ENCODE data around the gene IMP3.
A peak's percentile ranks its signal among the peaks of the same experiment; 100 is the strongest.

The IMP3 gene

DNA sequence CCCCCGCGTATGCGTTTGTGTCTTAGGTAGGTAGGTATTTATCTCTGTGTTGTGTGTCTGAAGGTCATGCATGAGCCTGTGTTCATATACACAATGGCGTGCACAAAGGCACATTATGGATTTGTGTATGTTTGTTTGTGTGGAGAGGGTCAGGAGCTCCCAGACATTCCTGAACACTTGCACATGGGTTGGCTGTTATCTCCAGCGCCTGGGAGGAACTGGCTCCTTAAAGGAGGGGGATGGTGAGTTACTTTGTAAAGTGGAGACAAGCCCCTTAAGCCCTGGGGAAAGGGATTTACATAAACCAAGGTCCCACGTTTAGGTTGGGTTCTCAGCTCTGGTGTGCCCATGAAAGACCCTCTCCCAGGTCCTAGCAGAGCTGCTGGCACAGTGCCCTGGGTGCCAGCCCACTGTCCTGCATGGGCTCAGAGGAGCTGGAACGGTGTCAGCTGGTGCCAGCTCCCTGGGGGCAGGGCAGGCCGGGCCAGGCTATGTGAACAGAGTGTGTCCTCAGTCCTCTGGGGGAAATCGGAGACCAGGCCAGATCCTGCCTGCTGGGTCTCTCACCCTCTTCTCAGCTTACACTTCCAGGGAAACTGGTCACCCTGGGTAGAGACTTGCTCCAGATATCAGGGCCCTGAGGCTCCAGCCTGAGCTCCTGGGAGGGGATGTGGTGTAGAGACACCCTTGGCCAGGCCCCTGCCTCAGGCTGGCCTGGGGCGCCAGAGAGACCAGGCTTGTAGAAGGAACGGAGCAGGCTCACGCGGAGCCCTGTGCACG is 32.8 kb upstream of the IMP3 start:
- DNase-seq, result no peak

- DNase-seq, result no peak
Measured at GRCh38 chr15:75671730-75672602, 31.9 kb upstream of the IMP3 start.

GRCh38 chr15:75669879-75670212 is 29.8 kb upstream of the IMP3 start:
- DNase-seq, result no peak

- DNase-seq, result no peak
Measured at GRCh38 chr15:75669191-75669878, 29.3 kb upstream of the IMP3 start.

DNA sequence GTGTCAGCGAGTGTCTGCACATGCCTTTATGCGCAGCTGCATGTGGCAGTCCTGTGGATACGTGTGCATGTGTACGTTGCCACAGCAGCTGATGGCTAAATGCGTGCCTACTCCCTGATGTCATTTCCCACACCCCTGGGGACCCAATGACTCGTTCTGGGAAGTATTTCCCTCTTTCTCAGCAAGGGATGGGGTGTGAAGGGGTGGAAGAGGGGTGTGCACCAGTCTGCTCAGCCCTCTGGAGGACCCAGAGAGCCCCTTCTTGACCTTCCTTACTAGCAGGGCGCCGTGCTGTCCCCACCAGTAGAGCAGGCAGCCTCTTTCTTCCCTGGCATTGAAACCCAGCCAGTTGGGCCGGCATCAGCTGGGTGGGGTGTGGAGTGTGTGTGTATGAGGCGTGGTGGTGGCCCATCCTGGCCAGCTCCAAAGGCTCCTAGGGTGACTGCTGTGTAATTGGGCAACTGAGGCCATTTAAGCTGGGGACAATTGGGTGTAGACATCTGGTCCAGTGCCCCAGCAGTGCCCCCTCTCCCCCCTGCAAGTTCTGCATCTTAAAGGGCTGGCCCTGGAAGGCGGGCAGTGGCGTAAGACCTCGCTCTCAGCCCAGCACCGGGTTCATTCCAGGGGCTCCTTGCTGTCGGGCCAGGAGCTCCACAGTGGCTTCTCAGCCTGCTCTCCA is 26.9 kb upstream of the IMP3 start:
- no peak for DNase-seq

DNA sequence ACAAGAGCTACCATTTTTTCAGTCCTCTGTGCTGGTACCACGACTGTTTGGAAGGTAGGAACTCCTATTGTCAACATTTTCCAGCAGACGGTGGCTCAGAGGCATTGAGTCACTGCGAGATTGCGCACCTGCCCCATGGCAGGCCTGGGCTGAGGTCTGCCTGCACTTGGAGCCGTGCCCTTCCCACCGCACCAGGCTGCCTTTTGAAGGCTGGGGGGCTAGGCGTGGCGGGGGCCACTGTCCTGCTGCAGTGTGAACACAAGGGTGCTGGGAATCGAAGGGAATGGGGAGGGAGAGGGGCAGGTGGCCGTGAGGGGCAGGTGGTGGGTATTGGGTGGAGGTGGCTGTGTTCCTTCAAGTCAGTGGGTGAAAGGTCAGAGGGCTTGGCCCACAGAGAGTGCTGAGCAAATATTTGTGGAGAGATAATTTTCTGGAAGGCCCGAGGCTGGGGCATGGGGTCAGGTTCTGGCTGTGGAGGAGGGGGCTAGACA is 24.0 kb upstream of the IMP3 start:
- no peak for DNase-seq

GRCh38 chr15:75662823-75663519 is 22.9 kb upstream of the IMP3 start:
- no peak for DNase-seq

DNA sequence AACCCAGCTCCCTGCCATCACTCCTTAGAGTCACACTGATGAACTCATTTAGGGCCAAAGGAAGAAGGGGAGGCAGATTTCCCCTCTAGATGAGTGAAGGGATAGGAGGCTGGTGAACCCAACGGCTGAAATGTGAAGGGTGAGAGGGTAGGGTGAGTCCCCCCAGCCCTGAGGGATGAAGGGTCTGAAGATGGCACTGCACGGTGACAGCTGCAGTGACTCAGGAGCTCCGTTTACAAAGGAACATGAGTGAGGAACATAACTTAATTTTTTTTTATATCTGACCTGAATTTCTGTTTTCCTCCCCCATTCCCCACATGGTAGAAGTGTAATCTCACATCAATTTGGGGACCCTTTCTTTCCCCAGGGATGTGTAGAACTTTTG is 21.7 kb upstream of the IMP3 start:
- DNase-seq, result no peak

DNA sequence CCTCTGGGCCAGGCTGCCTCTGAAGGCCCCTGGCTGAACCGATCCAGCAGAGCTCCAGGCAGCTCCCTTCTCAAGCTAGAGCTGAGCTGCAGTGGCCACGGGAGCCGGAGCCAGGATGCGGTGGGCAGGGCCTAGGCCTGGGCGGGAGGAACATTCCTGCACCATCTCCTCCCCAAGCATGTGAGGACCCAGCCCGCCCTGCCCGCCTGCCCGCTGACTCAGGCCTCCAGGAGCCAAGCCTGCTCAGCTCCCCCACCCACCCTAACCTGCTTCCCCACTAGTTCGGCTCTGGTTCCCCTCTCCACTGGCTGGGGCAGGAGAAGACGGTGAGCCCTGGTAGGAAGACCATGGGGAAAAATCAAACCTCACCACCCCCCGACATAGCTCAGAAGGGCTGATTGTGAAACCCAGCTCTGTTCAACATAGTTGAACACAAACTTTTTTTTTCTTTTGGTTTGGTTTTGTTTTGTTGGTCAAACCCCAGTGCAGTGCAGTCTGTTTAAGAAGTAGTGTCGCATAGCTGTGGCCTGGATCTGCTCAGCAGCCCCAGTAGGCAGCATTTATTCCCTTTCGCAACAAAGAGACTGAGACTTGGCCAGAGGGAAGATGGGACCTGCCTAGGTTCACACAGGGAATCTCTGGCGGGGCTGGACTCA is 21.2 kb upstream of the IMP3 start:
- DNase-seq, result no peak

- DNase-seq, result peak; percentile 19
Measured at GRCh38 chr15:75659928-75660645, 20.1 kb upstream of the IMP3 start.

DNA sequence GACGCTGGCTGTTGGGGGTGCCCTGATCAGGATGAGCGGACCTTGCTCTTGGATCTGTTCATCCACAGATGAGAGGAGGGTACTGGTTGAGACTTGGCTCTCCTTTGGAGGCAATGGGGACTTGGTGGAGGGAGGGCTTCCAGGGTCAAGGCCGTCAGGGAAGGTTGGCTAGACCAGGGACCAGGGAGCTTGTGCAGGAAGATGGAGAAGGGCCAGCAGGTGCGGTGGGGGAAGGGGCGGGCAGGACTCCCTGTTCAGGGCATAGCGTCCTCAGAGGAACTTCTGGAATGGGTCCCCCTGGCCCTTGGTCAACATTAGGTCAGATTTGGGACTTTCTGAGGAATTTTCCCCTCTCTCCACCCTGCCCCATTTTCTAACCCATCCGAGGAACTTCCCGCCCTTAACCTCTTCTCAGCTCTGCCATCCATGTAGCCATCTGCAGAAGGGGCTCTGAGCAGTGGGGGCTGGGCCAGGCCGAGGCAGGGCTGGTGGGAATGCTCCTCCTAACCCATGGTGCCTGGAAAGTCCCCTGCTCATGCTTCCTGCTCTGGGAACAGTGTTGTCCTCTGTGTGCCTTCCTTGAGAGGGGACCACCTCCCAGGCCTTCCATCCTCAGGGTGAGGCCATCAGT is 19.2 kb upstream of the IMP3 start:
- DNase-seq, result no peak

DNA sequence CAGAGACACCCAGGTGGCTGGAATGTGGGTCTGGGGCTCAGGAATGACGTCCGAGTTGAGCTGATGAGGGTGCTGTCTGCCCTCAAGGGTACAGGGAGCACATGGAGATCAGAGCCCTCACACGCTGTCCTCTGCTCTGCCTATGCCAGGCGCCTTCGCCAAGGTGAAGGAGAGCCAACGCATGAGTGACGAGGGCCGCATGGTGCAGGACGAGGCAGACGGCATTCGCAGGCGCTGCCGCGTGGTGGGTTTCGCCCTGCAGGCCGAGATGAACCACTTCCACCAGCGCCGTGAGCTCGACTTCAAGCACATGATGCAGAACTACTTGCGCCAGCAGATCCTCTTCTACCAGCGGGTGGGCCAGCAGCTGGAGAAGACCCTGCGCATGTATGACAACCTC is 16.8 kb upstream of the IMP3 start:
- no peak for DNase-seq

GRCh38 chr15:75656331-75656730 is 16.3 kb upstream of the IMP3 start:
- DNase-seq, result no peak

GRCh38 chr15:75655931-75656330 is 15.9 kb upstream of the IMP3 start:
- peak; percentile 50 for DNase-seq

GRCh38 chr15:75654201-75654907 is 14.3 kb upstream of the IMP3 start:
- DNase-seq, result no peak

DNA sequence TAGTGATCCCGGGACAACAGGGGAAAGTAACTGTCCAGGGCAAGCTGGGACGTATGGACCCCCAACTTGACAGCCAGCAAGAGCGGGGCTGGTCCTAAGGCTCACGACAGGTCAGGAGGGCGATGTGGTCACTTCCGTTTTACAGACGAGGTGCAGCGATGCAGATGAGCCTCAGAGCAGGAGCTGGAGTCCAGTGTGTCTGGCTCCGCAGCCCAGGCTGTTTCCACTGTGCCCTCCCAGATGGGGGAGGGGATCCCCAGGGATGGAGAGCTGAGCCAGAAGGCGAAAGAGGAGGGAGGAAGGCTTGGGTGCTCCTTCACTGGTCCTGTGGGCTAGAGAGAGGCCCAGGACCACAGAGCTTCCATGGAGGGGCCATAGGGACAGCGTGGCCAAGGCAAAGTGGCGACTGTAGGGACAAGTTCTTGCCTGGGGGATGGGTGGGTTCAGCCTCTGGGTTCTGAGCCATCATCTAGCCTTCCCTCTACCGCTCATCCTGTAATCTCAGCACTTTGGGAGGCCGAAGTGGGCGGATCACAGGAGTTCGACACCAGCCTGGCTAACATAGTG is 13.4 kb upstream of the IMP3 start:
- no peak for DNase-seq

DNA sequence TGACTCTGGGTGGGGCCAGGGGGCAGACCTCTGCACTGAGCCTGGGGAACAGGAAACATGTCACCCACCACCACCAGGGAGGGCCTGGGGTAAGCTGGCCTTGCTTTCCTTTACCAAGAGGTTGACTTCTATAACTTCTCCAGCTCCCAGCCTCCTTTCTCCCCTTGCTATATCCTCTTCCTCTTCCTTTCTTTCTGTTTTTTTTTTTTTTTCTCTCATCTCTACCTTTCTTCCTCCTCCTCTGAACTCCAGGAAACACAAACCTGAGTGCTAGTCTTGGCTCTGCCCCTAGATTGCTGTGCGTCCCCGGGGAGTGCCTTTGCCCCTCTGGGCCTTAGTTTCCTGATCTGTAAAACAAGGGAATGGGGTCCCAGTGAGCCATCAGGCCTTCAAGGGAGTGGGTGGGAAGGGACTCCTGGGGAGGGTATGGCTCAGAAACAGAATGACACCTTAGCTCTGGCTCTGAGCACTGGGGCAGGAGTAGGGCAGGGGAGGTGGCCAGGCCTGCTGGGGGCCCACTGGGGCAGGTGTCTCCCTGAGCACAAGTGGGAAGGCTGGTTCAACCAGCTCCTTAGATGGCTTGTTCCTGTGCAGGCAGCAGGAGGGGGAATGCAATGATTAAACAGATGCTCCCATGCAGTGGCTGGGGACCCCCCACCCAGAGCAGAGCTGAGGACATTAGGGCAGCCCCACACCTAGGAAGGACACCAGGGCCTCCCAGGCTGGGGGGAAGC is 12.0 kb upstream of the IMP3 start:
- no peak for DNase-seq

DNA sequence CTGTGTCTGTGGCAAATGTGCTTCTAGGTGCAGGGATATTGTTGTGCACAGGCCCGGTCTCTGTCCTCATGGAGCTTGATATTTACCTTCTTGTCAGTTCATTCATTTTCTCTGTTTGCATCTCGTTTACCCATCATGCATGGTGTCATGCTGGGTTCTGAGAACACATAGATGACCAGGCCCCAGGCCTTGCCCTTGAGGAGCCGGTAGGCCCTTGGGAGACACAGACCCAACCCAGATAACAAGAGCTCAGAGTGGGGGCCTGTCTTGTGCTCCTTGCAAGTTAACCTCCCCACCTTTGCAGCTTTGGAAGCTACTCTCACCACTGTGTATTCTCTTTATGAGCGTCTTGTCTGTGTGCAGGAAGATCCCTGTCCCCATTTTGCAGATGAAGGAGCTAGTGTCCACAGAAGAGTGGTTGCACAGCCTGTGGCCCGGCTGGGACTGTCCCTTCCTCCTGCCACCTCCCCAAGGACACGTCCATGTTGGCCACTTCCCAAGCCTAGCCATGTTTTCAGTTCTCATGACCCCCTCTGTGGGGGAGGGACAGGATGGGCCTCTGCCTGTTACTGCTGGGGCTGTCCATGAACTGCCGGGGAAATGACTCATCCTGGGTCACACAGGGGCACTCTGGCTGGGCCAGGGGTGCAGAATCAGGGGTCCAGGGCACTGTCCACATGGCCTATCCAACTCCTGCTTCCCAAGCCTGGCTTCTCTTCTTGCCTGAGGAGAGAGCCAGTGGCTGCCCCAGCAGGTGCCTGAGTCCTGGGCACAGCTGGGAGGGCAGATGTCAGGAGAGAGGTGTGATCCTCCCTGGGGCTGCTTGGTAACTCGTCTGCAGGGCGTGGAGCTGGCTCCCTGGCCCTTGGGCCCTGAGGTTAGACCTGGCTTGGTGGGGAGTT is 11.1 kb upstream of the IMP3 start:
- DNase-seq, result no peak
